DMS53 treated with DMSO at 0.1 percent for 48 hours (cell line): ENCODE measurements around the gene PHLDA3.

Experiments used
- DNase-seq: peaks from one replicate; lab custom pipeline; 2025; ENCODE audit not compliant: unreplicated experiment; lab: John Stamatoyannopoulos, UW

PHLDA3 gene

GRCh38 chr1:201468844-201469644 is at the start of gene PHLDA3:
TSS of gene PHLDA3 (minus strand) at chr1:201469188. CDS start at chr1:201468786, 402 bp downstream.
- DNase-seq, result peak; percentile 17

GRCh38 chr1:201518071-201518470 is 49.1 kb upstream of the PHLDA3 start:
- no peak for DNase-seq

- DNase-seq, result no peak
Measured at GRCh38 chr1:201517631-201518030, 48.6 kb upstream of the PHLDA3 start.

DNA sequence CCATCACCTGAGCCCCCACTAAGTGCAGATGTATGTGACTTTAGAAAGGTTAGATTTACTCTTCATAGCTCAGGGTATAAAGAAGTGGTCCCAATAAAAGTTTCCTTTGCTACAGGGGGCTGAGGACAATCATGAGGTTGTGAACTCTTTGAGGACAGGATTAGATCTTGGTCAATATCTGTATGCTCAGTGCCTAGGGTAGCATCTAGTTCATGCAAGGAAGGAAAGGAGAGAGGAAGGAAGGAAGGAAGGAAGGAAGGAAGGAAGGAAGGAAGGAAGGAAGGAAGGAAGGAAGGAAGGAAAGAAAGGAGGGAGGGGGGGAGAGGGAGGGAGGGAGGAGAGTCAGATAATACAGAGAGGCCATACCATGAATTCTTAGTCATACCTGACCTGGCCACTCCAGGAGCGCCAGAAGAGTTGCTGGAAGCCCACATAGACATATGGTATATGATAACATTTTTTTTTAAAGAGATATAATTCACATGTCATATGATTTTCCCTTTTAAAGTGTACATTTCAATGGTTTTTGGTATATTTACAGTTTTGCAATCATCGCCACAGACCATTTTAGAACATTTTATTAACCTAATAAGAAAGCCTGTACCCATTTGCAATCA is 47.6 kb upstream of the PHLDA3 start:
- no peak for DNase-seq

DNA sequence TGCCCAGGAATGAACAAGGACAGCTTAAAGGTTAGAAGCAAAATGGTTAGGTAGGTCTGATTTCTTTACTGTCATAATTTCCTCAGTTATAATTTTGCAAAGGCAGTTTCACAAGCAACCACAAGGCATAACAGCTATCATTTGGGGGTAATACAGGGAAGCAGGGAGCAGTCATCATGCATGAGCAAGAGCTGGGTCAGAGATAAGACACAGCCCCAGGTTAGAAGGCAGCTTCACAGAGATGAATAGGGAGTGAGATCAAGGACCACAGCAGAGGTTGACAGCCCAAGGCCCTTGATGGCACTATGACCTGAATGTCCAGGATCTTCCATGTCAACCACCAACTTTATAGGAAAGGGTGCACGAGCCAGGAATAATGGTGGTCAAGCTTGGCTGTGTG is 46.9 kb upstream of the PHLDA3 start:
- DNase-seq, result no peak

DNA sequence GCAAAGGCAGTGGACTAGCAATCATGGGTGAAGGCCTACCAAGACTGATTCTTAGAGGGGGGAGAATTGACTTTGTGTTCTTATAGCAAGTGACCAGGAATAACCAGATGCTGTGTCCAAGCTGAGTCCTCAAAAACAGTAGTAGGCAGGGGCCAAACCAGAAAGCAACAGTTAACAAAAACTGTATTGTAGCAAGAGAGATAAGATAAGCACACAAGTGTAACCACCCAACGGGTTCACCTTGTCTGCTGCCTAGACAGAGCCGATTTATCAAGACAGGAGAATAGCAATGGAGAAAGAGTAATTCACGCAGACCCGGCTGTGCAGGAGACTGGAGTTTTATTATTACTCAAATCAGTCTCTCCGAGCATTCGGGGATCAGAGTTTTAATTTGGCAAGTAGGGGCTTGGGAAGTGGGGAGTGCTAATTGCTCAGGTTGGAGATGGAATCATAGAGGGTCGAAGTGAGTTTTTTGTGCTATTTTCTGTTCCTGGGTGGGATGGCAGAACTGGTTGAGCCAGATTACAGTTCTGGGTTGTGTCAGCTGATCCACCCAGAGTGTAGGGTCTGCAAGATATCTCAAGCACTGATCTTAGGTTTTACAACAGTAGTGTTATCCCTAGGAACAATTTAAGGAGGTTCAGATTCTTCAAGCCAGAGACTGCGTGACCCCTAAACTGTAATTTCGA is 46.2 kb upstream of the PHLDA3 start:
- no peak for DNase-seq

- no peak for DNase-seq
Measured at GRCh38 chr1:201514466-201514865, 45.5 kb upstream of the PHLDA3 start.

- no peak for DNase-seq
Measured at GRCh38 chr1:201513498-201514243, 44.7 kb upstream of the PHLDA3 start.

DNA sequence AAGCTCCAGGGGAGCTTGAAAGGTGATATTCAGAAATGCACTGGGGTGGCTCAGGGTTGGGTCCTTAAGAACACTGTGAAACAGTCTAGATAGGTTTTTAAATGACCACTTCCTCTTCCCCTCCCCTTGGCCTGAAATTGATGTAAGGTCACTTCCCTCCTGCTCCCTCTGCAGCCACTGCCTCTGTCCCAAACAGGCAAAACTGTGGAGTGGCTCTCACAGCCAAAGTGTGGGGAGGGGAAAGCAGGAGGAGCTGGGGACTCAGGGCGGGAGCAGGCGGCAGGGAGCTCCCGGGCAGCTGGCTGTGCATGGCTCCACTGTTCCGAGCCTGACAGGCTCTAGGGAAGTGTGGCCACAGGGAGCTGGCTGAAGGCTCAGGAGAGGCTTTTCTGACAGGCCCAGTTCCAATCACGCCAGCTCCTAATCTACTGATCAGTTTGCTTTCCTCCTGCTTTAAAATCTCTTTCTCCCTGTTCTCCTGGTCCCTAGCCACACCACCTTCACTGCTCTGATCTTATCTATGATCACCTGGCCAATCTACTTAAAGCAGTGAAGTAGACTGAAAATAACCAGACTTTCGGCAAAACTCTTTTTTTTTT is 43.1 kb upstream of the PHLDA3 start:
- DNase-seq, result no peak

DNA sequence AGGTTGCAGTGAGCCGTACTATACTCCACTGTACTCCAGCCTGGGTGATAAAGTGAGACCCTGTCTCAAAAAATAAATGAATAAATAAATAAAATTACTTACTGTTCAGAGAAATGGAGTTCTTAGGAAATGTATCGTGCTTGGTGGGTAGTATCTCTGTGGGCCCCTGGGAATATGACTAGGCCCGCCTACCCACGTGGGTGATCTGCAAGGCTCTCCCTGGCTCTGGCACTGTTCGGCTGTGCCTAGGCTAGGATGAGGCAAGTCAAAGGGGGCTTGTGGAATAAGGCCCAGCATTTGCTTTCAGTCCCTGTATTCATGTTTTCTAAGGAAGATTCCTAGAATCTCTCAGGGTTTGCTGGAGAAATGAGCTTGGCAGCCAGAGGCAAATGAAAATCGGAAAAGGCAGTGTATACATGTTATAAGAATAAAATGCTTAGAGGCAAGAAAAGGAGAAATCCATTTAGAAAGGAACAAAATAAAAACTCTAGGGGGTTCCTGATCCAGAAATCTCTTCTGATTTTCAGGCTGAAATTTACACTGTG is 42.5 kb upstream of the PHLDA3 start:
- no peak for DNase-seq

- DNase-seq, result no peak
Measured at GRCh38 chr1:201510734-201511133, 41.7 kb upstream of the PHLDA3 start.

- no peak for DNase-seq
Measured at GRCh38 chr1:201509601-201510374, 40.8 kb upstream of the PHLDA3 start.

DNA sequence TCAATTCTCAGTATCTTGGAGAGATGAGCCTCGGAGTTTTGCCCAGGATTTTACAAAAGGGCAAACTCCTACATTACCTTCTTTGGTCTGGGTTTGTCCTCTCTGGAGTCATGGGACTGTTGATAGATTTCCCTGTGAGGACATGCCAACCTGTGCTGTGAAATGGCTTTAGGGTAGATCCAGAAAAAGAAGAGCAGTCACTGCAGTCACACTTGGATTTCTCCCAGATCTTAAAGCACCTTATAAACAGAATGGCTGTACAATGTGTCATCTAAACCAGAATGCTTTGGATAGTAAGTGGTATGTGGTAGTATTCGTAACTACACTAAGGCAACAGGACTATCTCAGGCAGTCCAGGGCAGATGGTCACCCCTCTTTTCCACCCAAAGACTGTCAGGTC is 39.8 kb upstream of the PHLDA3 start:
- no peak for DNase-seq

- DNase-seq, result no peak
Measured at GRCh38 chr1:201507360-201507675, 38.3 kb upstream of the PHLDA3 start.

- DNase-seq, result peak; percentile 86
Measured at GRCh38 chr1:201506557-201507359, 37.8 kb upstream of the PHLDA3 start, which contains the start of gene CSRP1. TSS of gene CSRP1 (minus strand) at chr1:201507123. CDS start at chr1:201496303, 10,820 bp downstream.

DNA sequence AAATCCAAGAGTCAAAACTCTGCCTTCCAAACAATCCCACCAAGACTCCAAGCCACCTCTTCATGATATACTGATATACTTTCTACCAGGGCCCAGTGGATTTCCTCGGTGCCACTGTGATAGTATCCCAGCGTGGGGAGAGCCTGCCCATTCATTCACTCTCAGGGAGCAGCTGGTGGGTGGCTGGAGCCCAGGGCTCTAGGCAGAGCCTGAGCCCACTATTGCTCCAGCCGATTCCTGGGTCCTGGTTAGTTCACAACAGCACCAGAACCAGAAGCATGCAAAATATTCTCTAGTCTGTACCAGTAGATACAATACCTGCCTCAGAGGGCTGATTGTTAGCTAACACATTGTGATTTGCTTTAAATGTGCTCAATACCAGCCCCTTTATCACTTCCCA is 37.1 kb upstream of the PHLDA3 start:
- no peak for DNase-seq

GRCh38 chr1:201505503-201505890 is 36.5 kb upstream of the PHLDA3 start:
- DNase-seq, result peak; percentile 96

GRCh38 chr1:201504799-201505502 is 36.0 kb upstream of the PHLDA3 start:
- peak; percentile 96 for DNase-seq
